Trophoblast cell (in vitro differentiated cells and primary cell): ENCODE data around the gene SRSF3.
"Not testable (repeated sequence)": the region's sequence is repeated elsewhere in the genome, so short reads cannot be mapped to it uniquely, and the experiment has no call there.

Source experiments
- DNase-seq, 2 donors: peaks; one replicate each; pipeline ENCODE4 v3.0.0-alpha.2; 2016
- H2AFZ ChIP-seq: 2 replicates; pipeline ENCODE4 v1.6.1; 2013; ENCODE audit warnings: low read length, moderate library complexity, mild to moderate bottlenecking; ENCODE audit not compliant: insufficient read depth, poor library complexity
- H2AK5ac ChIP-seq: 2 replicates; pipeline ENCODE4 v1.6.1; 2013; ENCODE audit warnings: mild to moderate bottlenecking, low read length
- H2BK120ac ChIP-seq: 2 replicates; pipeline ENCODE4 v1.6.1; 2013; ENCODE audit warnings: low read length, mild to moderate bottlenecking, moderate library complexity; ENCODE audit not compliant: insufficient read depth, poor library complexity
- H2BK12ac ChIP-seq: 2 replicates; pipeline ENCODE4 v1.6.1; 2013; ENCODE audit warnings: mild to moderate bottlenecking, low read length, moderate library complexity
- H2BK5ac ChIP-seq: 2 replicates; pipeline ENCODE4 v1.6.1; 2013; ENCODE audit warnings: low read length, low read depth, moderate library complexity, mild to moderate bottlenecking; ENCODE audit not compliant: poor library complexity
- H3K14ac ChIP-seq: 2 replicates; pipeline ENCODE4 v1.6.1; 2013; ENCODE audit warnings: mild to moderate bottlenecking, low read length
- H3K18ac ChIP-seq: 2 replicates; pipeline ENCODE4 v1.6.1; 2013; ENCODE audit warnings: mild to moderate bottlenecking, low read length
- H3K23ac ChIP-seq: 2 replicates; pipeline ENCODE4 v1.6.1; 2013; ENCODE audit warnings: low read length
- H3K27ac ChIP-seq: 2 replicates; pipeline ENCODE4 v1.5.1; 2013; ENCODE audit warnings: low read depth, mild to moderate bottlenecking, inconsistent platforms, low read length, moderate library complexity
- H3K27me3 ChIP-seq: 2 replicates; pipeline ENCODE4 v1.6.1; 2013; ENCODE audit warnings: inconsistent platforms, mild to moderate bottlenecking, low read length, moderate library complexity; ENCODE audit not compliant: insufficient read depth
- H3K36me3 ChIP-seq, 2 experiments: 1 replicate in 1 of 2; 2 replicates in 1 of 2; pipeline ENCODE4 v1.6.1; 2013; ENCODE audit warnings: low read length in 2 of 2, mild to moderate bottlenecking in 2 of 2, moderate library complexity in 1 of 2; ENCODE audit not compliant: insufficient read depth in 2 of 2, control insufficient read depth in 1 of 2
- H3K4ac ChIP-seq: 2 replicates; pipeline ENCODE4 v1.6.1; 2013; ENCODE audit warnings: low read depth, mild to moderate bottlenecking, low read length, moderate library complexity
- H3K4me1 ChIP-seq, 2 experiments: 1 replicate in 1 of 2; 2 replicates in 1 of 2; pipeline ENCODE4 v1.6.1; 2013; ENCODE audit warnings: low read length in 2 of 2, mild to moderate bottlenecking in 2 of 2, moderate library complexity in 1 of 2; ENCODE audit not compliant: insufficient read depth in 2 of 2, control insufficient read depth in 1 of 2
- H3K4me2 ChIP-seq: 2 replicates; pipeline ENCODE4 v1.6.1; 2013; ENCODE audit warnings: inconsistent platforms, mild to moderate bottlenecking, low read length, moderate library complexity
- H3K4me3 ChIP-seq: 2 replicates; pipeline ENCODE4 v1.5.1; 2013; ENCODE audit warnings: mild to moderate bottlenecking, low read depth, low read length, inconsistent platforms
- H3K79me1 ChIP-seq: one replicate; pipeline ENCODE4 v1.6.1; 2013; ENCODE audit warnings: low read length
- H3K79me2 ChIP-seq: 2 replicates; pipeline ENCODE4 v1.6.1; 2013; ENCODE audit warnings: low read length, mild to moderate bottlenecking; ENCODE audit not compliant: control insufficient read depth, insufficient read depth, poor library complexity
- H3K9ac ChIP-seq: 2 replicates; pipeline ENCODE4 v1.6.1; 2013; ENCODE audit warnings: mild to moderate bottlenecking, low read length
- H3K9me3 ChIP-seq: 2 replicates; pipeline ENCODE4 v1.6.1; 2013; ENCODE audit warnings: low read depth, mild to moderate bottlenecking, control low read depth, inconsistent platforms, low read length; ENCODE audit not compliant: insufficient read depth
- H4K12ac ChIP-seq: 2 replicates; pipeline ENCODE4 v1.6.1; 2013; ENCODE audit warnings: low read depth, mild to moderate bottlenecking, low read length, moderate library complexity
- H4K8ac ChIP-seq: 2 replicates; pipeline ENCODE4 v1.6.1; 2013; ENCODE audit warnings: low read depth, mild to moderate bottlenecking, low read length, moderate library complexity
- H4K91ac ChIP-seq: one replicate; pipeline ENCODE4 v1.6.1; 2013; ENCODE audit warnings: low read depth, mild to moderate bottlenecking, low read length, moderate library complexity
- WGBS: extraction: QIAGEN DNeasy Blood & Tissue Kit; methylation state at CpG from one replicate; pipeline ENCODE4 v1.1.7; 2013; ENCODE audit warnings: missing lambda C conversion rate; ENCODE audit not compliant: insufficient read length, insufficient coverage; ENCODE audit errors: extremely low coverage; 5-methylcytosine and 5-hydroxymethylcytosine counted together

The SRSF3 gene

DNA sequence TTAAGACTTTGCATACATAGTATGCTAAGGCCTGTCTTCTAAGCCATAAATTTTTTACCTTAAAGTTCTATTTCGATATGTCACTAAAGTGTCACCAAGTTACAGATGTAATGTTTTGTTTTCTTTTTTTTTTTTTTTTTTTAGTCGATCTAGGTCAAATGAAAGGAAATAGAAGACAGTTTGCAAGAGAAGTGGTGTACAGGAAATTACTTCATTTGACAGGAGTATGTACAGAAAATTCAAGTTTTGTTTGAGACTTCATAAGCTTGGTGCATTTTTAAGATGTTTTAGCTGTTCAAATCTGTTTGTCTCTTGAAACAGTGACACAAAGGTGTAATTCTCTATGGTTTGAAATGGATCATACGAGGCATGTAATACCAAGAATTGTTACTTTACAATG is 7.7 kb downstream of the SRSF3 start:
- not testable (repeated sequence) for H3K23ac ChIP-seq, H2BK120ac ChIP-seq, H3K18ac ChIP-seq, H2AK5ac ChIP-seq, H4K12ac ChIP-seq, H2BK5ac ChIP-seq, H4K8ac ChIP-seq, H3K4me3 ChIP-seq, H3K4ac ChIP-seq, DNase-seq, H3K9me3 ChIP-seq, H3K4me2 ChIP-seq, H3K14ac ChIP-seq, H3K4me1 ChIP-seq, H3K27me3 ChIP-seq, H4K91ac ChIP-seq, H3K9ac ChIP-seq, H2AFZ ChIP-seq, H3K79me1 ChIP-seq, H2BK12ac ChIP-seq, H3K27ac ChIP-seq
- Histone ChIP-seq H3K79me2 (peaks cover 18% of the 10 kb centered on the region), H3K36me3 (peaks cover 31 to 57% of the 10 kb centered on the region in 2 experiments)
- WGBS, result no CpG with 5 or more reads among the region's 3 CpGs

GRCh38 chr6:36603222-36604089 is 9.3 kb downstream of the SRSF3 start:
- H2BK12ac ChIP-seq, result no peak overlapping the region
- no CpG with 5 or more reads among the region's 3 CpGs for WGBS

DNA sequence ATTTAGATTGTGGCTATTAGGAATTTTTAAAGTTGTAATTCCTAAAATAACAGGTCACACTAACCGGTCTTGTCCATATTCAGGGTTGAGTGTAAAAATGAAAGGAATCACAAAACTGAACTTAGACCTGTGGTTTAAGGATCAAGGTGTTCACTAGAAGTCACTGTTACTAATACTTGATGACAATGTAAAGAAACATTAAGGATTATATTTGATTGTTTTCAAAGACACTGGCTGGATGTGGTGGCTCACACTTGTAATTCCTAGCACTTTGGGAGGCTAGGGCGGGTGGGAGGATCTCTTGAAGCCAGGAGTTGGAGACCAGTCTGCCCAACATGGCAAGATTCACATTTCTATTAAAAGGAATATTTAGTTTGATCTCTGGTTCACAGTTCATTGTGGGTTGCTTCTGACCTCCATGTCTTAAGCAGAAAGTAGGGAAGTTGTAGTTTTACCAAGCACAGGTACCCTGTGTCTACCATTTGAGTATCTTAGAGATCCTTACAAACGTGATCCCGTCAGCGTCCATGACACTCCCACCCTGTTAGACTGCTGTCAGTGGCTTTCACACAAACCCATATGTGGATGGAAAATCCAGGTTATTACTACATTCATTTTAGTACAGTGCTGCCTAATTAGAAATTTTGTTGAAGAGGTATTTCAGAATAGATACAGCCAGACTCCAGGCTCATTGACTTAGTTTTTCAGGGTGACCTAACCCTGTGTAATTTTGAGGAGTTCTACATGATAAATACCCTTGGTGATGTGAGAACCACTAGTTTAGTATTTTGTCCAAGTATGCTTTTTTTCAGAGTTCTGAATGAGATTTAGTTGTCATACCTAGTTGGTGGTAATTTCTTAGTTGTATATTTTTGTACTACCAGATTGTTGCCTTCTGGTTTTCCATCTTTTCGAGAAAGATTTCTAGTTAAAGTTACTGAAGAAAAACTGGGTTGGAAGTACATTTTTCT is 10.2 kb downstream of the SRSF3 start:
- no peak overlapping the region for H3K23ac ChIP-seq
- no peak for DNase-seq
- no peak overlapping the region for H3K9ac ChIP-seq
- no peak overlapping the region for H2BK120ac ChIP-seq
- no peak overlapping the region for H3K14ac ChIP-seq
- H3K27me3 ChIP-seq, result no peaks in the 10 kb centered on the region
- H3K9me3 ChIP-seq, result no peaks in the 10 kb centered on the region
- H2AK5ac ChIP-seq, result no peak overlapping the region
- H2AFZ ChIP-seq, result no peak overlapping the region
- no peak overlapping the region for H3K4ac ChIP-seq
- no peak overlapping the region for H3K27ac ChIP-seq
- H3K18ac ChIP-seq, result no peak overlapping the region
- no peak overlapping the region for H3K4me2 ChIP-seq
- no peaks in the 10 kb centered on the region for H3K79me1 ChIP-seq
- H4K12ac ChIP-seq, result no peak overlapping the region
- peaks cover 32 to 57% of the 10 kb centered on the region in 2 experiments for H3K36me3 ChIP-seq
- H2BK5ac ChIP-seq, result no peak overlapping the region
- no peak overlapping the region for H4K91ac ChIP-seq
- H3K4me3 ChIP-seq, result no peak overlapping the region
- peaks cover 4% of the 10 kb centered on the region for H3K79me2 ChIP-seq
- H3K4me1 ChIP-seq, result peaks cover 0 to 1% of the 10 kb centered on the region in 2 experiments
- no CpG with 5 or more reads among the region's 6 CpGs for WGBS
- H4K8ac ChIP-seq, result no peak overlapping the region
- no peak overlapping the region for H2BK12ac ChIP-seq

More at GRCh38 chr6:36603222-36604089, 9.3 kb downstream of the SRSF3 start:
- H3K79me1 ChIP-seq, result no peaks in the 10 kb centered on the region
- H3K4me2 ChIP-seq, result no peak overlapping the region
- H3K27me3 ChIP-seq, result no peaks in the 10 kb centered on the region
- H3K14ac ChIP-seq, result no peak overlapping the region
- H3K79me2 ChIP-seq, result peaks cover 8% of the 10 kb centered on the region
- no peak overlapping the region for H4K91ac ChIP-seq
- no peak overlapping the region for H3K27ac ChIP-seq
- H3K9me3 ChIP-seq, result no peaks in the 10 kb centered on the region
- H2AK5ac ChIP-seq, result no peak overlapping the region
- no peak overlapping the region for H2BK5ac ChIP-seq
- no peak overlapping the region for H3K4ac ChIP-seq
- no peak overlapping the region for H3K4me3 ChIP-seq
- no peak overlapping the region for H3K23ac ChIP-seq
- H2BK120ac ChIP-seq, result no peak overlapping the region
- peaks cover 31 to 55% of the 10 kb centered on the region in 2 experiments for H3K36me3 ChIP-seq
- no peak overlapping the region for H3K9ac ChIP-seq
- no peak for DNase-seq
- H2AFZ ChIP-seq, result no peak overlapping the region
- no peak overlapping the region for H4K8ac ChIP-seq
- H4K12ac ChIP-seq, result no peak overlapping the region
- H3K18ac ChIP-seq, result no peak overlapping the region
- H3K4me1 ChIP-seq, result peaks cover 2 to 4% of the 10 kb centered on the region in 2 experiments

DNA sequence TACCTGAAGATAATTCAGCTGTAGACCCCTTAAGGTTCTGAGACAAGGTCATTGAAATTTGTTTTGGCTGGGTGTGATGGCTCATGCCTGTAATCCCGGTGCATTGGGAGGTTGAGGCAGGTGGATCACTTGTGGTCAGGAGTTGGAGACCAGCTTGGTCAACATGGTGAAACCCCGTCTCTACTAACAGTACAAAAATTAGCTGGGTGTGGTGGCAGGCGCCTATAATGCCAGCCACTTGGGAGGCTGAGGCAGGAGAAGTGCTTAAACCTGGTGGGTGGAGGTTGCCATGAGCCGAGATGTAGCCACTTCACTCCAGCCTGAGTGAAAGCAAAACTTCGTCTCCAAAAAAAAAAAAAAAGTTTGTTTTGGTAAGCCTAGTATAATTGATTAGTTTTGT is 11.0 kb downstream of the SRSF3 start:
- no peak overlapping the region for H3K4me2 ChIP-seq
- no peak overlapping the region for H4K12ac ChIP-seq
- no peaks in the 10 kb centered on the region for H3K9me3 ChIP-seq
- no peak overlapping the region for H3K4me3 ChIP-seq
- DNase-seq, result no peak
- H4K91ac ChIP-seq, result no peak overlapping the region
- no peak overlapping the region for H3K23ac ChIP-seq
- H3K27ac ChIP-seq, result no peak overlapping the region
- no peaks in the 10 kb centered on the region for H3K4me1 ChIP-seq
- no peak overlapping the region for H3K18ac ChIP-seq
- H3K79me1 ChIP-seq, result no peaks in the 10 kb centered on the region
- no peak overlapping the region for H2AFZ ChIP-seq
- no peaks in the 10 kb centered on the region for H3K27me3 ChIP-seq
- no peak overlapping the region for H3K4ac ChIP-seq
- no peak overlapping the region for H2BK12ac ChIP-seq
- no CpG with 5 or more reads among the region's 5 CpGs for WGBS
- H2BK5ac ChIP-seq, result no peak overlapping the region
- H3K9ac ChIP-seq, result no peak overlapping the region
- no peak overlapping the region for H2AK5ac ChIP-seq
- H4K8ac ChIP-seq, result no peak overlapping the region
- H3K14ac ChIP-seq, result no peak overlapping the region
- H2BK120ac ChIP-seq, result no peak overlapping the region
- H3K79me2 ChIP-seq, result no peaks in the 10 kb centered on the region
- H3K36me3 ChIP-seq, result peaks cover 27 to 52% of the 10 kb centered on the region in 2 experiments
